Stimulated activated CD8-positive, alpha-beta memory T cell treated with anti-CD3 and anti-CD28 coated beads, Interleukin-2, amount 100 ng/mL, for 48 hours (primary cell): Measurements from ENCODE around the gene RAB14.
A peak's percentile ranks its signal among the peaks of the same experiment; 100 is the strongest.
"Not testable (repeated sequence)": the region's sequence is repeated elsewhere in the genome, so short reads cannot be mapped to it uniquely, and the experiment has no call there.

ENCODE experiments used
- DNase-seq, 2 donors: peaks; one replicate each; pipeline ENCODE4 v3.0.0-alpha.2; 2020; ENCODE audit warnings: low read depth in 2 of 2

Gene RAB14

GRCh38 chr9:121156263-121156731 is 45.4 kb downstream of the RAB14 start:
- no peak for DNase-seq

DNA sequence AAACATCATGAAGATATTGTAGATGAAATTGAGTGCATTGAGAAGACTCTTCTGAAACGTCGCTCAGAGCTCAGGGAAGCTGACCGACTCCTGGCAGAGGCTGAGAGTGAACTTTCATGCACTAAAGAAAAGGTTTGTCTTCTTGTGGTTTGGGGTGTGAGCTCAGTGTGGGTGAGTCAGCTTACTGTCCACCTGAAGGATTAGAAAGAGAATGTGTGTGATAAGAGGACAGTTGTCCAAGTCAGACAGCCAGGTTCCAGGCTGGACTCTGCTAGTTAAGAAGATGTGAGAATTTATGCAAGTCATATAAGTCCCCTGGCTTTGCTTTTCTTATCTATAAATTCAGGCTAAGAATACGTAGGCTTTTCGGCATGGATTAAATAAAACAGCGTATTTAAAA is 46.9 kb downstream of the RAB14 start:
- no peak for DNase-seq

DNA sequence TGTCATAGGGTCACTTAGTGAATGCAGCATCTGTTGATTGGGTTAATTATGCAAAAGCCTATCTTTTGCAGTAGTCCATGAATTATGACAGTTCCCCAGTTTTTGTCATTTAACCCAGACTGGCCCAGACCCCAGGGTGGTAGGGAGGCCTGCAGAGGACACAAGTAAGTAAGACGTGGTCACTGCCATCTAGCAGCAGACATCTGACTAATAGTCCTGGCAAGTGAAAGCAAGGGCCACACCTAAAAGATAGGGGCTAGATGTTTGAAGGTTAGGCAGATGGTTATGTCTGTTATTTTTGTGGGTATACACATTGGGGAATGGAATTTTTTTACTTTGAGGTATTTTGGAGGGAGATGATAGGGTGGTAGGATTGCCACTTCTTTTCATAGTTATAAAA is 48.0 kb downstream of the RAB14 start:
- no peak for DNase-seq

DNA sequence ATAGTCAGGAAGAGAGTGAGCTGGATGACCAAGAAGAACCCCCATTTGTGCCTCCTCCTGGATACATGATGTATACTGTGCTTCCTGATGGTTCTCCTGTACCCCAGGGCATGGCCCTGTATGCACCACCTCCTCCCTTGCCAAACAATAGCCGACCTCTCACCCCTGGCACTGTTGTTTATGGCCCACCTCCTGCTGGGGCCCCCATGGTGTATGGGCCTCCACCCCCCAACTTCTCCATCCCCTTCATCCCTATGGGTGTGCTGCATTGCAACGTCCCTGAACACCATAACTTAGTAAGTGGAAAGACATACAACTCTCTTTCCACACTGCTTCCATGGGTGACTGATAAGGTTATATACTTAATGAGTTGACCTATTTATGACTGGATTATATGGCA is 51.5 kb downstream of the RAB14 start:
- DNase-seq = no peak

- DNase-seq = no peak
These were observed 57.2 kb downstream of the RAB14 start for GRCh38 chr9:121144482-121144881.

GRCh38 chr9:121143771-121144170 is 57.9 kb downstream of the RAB14 start:
- DNase-seq = no peak

DNA sequence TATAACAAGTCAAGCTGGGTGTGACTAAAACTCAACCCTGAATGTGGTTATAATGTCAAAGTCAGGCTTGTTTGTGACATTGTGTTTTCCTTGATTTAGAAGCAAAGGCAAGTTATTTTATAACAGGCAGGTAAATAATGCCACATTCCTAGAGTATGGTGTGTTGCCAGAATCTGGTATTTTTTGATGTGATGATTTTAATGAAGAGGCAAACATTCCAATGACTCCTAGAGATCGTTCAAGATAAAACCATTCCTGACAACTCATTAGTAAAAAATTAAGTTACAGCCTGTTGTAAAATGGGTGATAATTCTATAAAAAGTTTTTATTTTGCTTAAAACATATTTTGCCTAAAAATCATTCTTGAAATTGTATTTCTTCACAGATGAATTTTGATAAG is 60.0 kb downstream of the RAB14 start:
- DNase-seq = no peak

GRCh38 chr9:121141306-121141705 is 60.4 kb downstream of the RAB14 start:
- DNase-seq = no peak

DNA sequence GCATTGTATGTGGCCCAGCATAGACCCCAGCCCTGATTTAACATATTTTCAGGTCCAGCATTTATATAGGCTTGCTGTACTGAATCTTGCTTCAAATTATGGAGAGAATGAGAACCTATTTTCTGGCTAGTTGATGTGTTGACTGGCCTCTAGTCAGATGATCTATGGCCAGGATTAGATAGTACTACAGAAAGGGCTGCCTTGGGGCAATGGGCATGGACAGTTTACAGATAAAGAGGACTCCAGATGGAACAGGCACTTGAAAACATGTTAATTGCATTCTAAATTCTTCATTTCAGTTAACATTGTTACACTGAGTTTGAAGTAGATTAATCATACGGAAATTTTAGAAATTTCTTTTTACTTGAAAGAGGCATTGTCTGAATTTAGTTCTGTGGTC is 61.5 kb downstream of the RAB14 start:
- DNase-seq = no peak

DNA sequence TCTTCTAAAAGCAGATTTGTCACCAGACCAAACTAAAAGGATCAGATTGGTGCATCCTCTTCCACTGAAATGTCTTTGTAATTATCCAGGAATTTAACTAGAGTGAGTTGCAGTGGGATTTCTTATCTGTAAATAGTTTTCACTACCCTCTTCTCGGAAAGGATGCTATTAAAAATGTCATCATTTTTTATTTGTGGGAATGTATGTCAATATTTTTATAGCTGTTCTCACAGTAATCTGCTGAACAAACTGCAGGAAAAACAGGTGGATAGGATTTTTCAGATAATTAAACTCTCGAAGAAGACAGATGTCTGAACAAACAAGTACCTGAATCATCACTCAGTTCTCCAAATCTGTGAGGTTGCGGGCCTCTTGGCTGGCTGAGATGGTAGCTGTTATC is 62.7 kb downstream of the RAB14 start:
- no peak for DNase-seq

- DNase-seq = no peak
These were observed 63.1 kb downstream of the RAB14 start for GRCh38 chr9:121138561-121138960.

- DNase-seq = no peak
These were observed 66.0 kb downstream of the RAB14 start for GRCh38 chr9:121135642-121136041.

GRCh38 chr9:121133104-121133816 is 68.4 kb downstream of the RAB14 start:
- peak; percentile 26 to 27 for DNase-seq

- DNase-seq = not testable (repeated sequence)
These were observed 72.3 kb downstream of the RAB14 start for GRCh38 chr9:121129384-121129783.
